HEK293T (cell line): ENCODE data around the gene ARHGAP40.

Source experiments
- FOXK2 ChIP-seq: fragments of 450-650 bp; IDR thresholded peaks from 2 replicates; pipeline ENCODE4 v1.6.1; 2016; ENCODE audit warnings: mild to moderate bottlenecking
- FOXM1 ChIP-seq: fragments of 450-650 bp; IDR thresholded peaks from 2 replicates; pipeline ENCODE4 v1.6.1; 2017; ENCODE audit warnings: mild to moderate bottlenecking, borderline replicate concordance
- HDGF ChIP-seq: fragments of 450-650 bp; IDR thresholded peaks from 2 replicates; pipeline ENCODE4 v1.6.1; 2017; ENCODE audit warnings: antibody characterized with exemption, borderline replicate concordance
- SP1 ChIP-seq: fragments of 450-650 bp; IDR thresholded peaks from 2 replicates; pipeline ENCODE4 v1.6.1; 2017

DNA sequence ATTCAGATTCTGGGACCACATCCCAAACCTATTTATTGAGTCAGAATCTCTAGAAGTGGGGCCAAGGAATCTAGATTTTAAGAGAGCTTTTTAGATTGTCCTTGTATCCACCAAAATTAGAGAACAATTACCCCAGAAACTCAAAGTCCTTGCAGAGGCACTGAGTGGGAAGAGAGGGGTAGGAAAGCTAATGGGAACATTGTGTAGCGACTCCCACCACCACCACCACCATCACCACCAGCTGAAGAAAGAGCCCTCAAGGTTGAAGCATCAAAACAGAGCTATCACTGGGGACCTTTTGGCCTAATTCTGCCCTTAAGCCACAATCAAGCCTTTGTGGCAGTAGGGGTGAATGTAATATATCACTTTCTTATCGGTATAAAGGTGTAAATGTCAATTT, 83.7 kb downstream of the ARHGAP40 start:
- TF ChIP-seq HDGF (no peak), FOXM1 (no peak), SP1 (no peak), FOXK2 (no peak)
